ENCODE measurements around the gene TMEFF2. TPM values are rescaled to one million over a fixed set of nuclear protein-coding genes. Genes with fewer than 3 reads are reported as not detected.

The TMEFF2 gene
- total and polyA plus RNA-seq, 2 of the 8 experiments (the other 6 are each of a cell fraction or from before 2014, with no cell fraction given) = 0.91 to 3.7 TPM

GRCh38 chr2:191968120-191968519 lies 226.6 kb downstream of the TMEFF2 start:
- Histone ChIP-seq H3K18ac (ENCODE audit: extremely low read depth, low read length) (no peak overlapping the region), H3K14ac (ENCODE audit: insufficient read length) (no peak overlapping the region), H3K36me3 (ENCODE audit: control insufficient read depth in 2 of 4, insufficient read depth in 4 of 4, low read length in 3 of 4) (no peaks in the 10 kb centered on the region), H3K79me2 (ENCODE audit: control insufficient read depth in 1 of 2, insufficient read depth in 2 of 2, low read length in 2 of 2) (no peaks in the 10 kb centered on the region), H3K27me3 (replicated peaks in 1 of 4; ENCODE audit: control insufficient read depth in 3 of 4, extremely low read depth in 1 of 4, insufficient read depth in 3 of 4, low read length in 3 of 4) (no peaks in the 10 kb centered on the region), H2BK120ac (replicated peaks; ENCODE audit: low read depth, low read length) (no peak overlapping the region), H2AK5ac (ENCODE audit: low read depth, low read length) (no peak overlapping the region), H3K4me3 (ENCODE audit: extremely low read depth in 1 of 4, insufficient read depth in 2 of 4, low read depth in 3 of 4, low read length in 4 of 4) (no peak overlapping the region), H4K20me1 (replicated peaks in 1 of 2; ENCODE audit: control insufficient read depth in 1 of 2, insufficient read depth in 2 of 2, low read length in 2 of 2) (no peaks in the 10 kb centered on the region), H3K4me2 (ENCODE audit: insufficient read depth in 1 of 2, low read depth in 2 of 2, low read length in 2 of 2) (no peak overlapping the region), H4K91ac (replicated peaks; ENCODE audit: insufficient read length, low read length) (no peak overlapping the region), H3K79me1 (ENCODE audit: low read depth, low read length) (no peaks in the 10 kb centered on the region), H3K23me2 (ENCODE audit: low read depth, low read length) (no peaks in the 10 kb centered on the region; the same call in 1 of the 2 replicates), H2BK12ac (ENCODE audit: low read depth, low read length) (no peak overlapping the region), H4K8ac (ENCODE audit: extremely low read depth, insufficient read depth, low read length) (no peak overlapping the region), H3K27ac (ENCODE audit: low read depth, low read length) (no peak overlapping the region), H2BK20ac (ENCODE audit: low read length) (no peak overlapping the region), H2BK5ac (ENCODE audit: low read depth, low read length) (no peak overlapping the region), H3K4me1 (replicated peaks in 1 of 4; ENCODE audit: control insufficient read depth in 3 of 4, insufficient read depth in 4 of 4, low read length in 3 of 4) (no peaks in the 10 kb centered on the region), H2AFZ (ENCODE audit: low read length) (no peak overlapping the region), H3K4ac (replicated peaks; ENCODE audit: insufficient read length, low read depth, low read length) (no peak overlapping the region), H4K5ac (ENCODE audit: insufficient read length, low read depth, low read length) (no peak overlapping the region), H3K9me3 (ENCODE audit: insufficient read depth in 2 of 2, low read depth in 1 of 2, low read length in 1 of 2) (no peaks in the 10 kb centered on the region), H3K9ac (replicated peaks in 1 of 4; ENCODE audit: extremely low read depth in 1 of 4, low read depth in 3 of 4, low read length in 3 of 4) (no peak overlapping the region), H3K23ac (ENCODE audit: insufficient read length) (no peak overlapping the region), H3K56ac (replicated peaks; ENCODE audit: insufficient read length, low read depth, low read length) (no peak overlapping the region), H2BK15ac (ENCODE audit: low read length) (no peak overlapping the region)
- ChIA-PET CTCF (ENCODE audit: partially characterized antibody) (interaction anchor here (1.0 to 1.4 kb wide), 2 partner anchors 12 to 21 kb away, joined by 4 to 5 read pairs; no protein-coding TSS in a partner anchor), POLR2A (ENCODE audit: partially characterized antibody) (no interaction called here)
- WGBS, 2 experiments (ENCODE audit: extremely low coverage in 1 of 2, insufficient coverage in 1 of 2, insufficient read length in 1 of 2, insufficient replicate concordance in 2 of 2, low coverage in 1 of 2, low lambda C conversion rate in 2 of 2, missing lambda C conversion rate in 1 of 2) = 88% methylated on average over 2 of the region's 2 CpGs; no CpG with 5 or more reads in 1 of the 2 experiments
- TF ChIP-seq RXRA (IDR thresholded peaks at IDR 0.05; ENCODE audit: insufficient read depth, low read depth, low read length) (no peak), TEAD4 (IDR thresholded peaks at IDR 0.05; ENCODE audit: low read depth, low read length) (no peak), MAFK (IDR thresholded peaks at IDR 0.05; ENCODE audit: low read depth, low read length) (no peak), SIRT6 (IDR thresholded peaks at IDR 0.05; ENCODE audit: low read length) (no peak), TAF7 (optimal IDR thresholded peaks at IDR 0.05; ENCODE audit: borderline replicate concordance, low read depth, low read length) (no peak), RAD21 (IDR thresholded peaks at IDR 0.05 in 1 of 2, conservative IDR thresholded peaks at IDR 0.05 in 1 of 2; ENCODE audit: low read depth in 2 of 2, low read length in 2 of 2) (no peak), GTF2F1 (IDR thresholded peaks at IDR 0.05; ENCODE audit: borderline replicate concordance, low read depth, low read length) (no peak), HDAC6 (IDR thresholded peaks at IDR 0.05; ENCODE audit: low read depth, low read length) (no peak), E2F6 (IDR thresholded peaks at IDR 0.05) (no peak)
- FAIRE-seq (no peak), DNase-seq (ENCODE audit: low read depth in 1 of 2, low spot score in 2 of 2) (no peak)

All from H1 (cell line).